Lower lobe of right lung (tissue), 2 donors: ENCODE data around the gene NDUFB7. TPM values are rescaled to one million over a fixed set of nuclear protein-coding genes. Genes with fewer than 3 reads are reported as not detected.
A peak's percentile ranks its signal among the peaks of the same experiment; 100 is the strongest.

Source experiments
- ATAC-seq, 2 donors: fragments of 200-7000 bp; cut with Tn5 transposase; one replicate each; pipeline ENCODE4 v1.9.1; 2020 to 2022; ENCODE audit warnings: mild to moderate bottlenecking in 2 of 2, moderate library complexity in 2 of 2
- DNase-seq: peaks from one replicate; pipeline ENCODE4 v3.0.0-alpha.2; 2020
- H3K27ac ChIP-seq: fragments of 200-600 bp; one replicate; pipeline ENCODE4 v1.8.0; 2022
- H3K27me3 ChIP-seq: fragments of 200-600 bp; one replicate; pipeline ENCODE4 v1.8.0; 2022; ENCODE audit warnings: low read depth
- H3K36me3 ChIP-seq: fragments of 200-600 bp; one replicate; pipeline ENCODE4 v1.8.0; 2022; ENCODE audit warnings: mild to moderate bottlenecking
- H3K4me1 ChIP-seq: fragments of 200-600 bp; one replicate; pipeline ENCODE4 v1.8.0; 2022
- H3K4me3 ChIP-seq: fragments of 200-600 bp; one replicate; pipeline ENCODE4 v1.8.0; 2022; ENCODE audit warnings: mild to moderate bottlenecking
- H3K9me3 ChIP-seq: fragments of 200-600 bp; one replicate; pipeline ENCODE4 v1.8.0; 2022
- intact Hi-C: fragments of 100-400 bp; cut with DNase I; formaldehyde crosslinking; loops from one replicate; pipeline ENCODE4 v1.11.0; 2022
- total RNA-seq: library from RNA; stranded (reverse); fragmentation: NEBNext Ultra II Directional; extraction: Animal tissue kit (Norgen Biotek cat#: 25700); gene quantifications from one replicate; pipeline ENCODE4 v1.2.1, GENCODE V29; 2021
- TF ChIP-seq, protein P1 (sequence below): fragments of 200-600 bp; IDR thresholded peaks from one replicate; pipeline ENCODE4 v1.8.0; 2022; ENCODE audit warnings: antibody characterized with exemption, mild to moderate bottlenecking
- donor health status: DM: no; HTN: yes; CAD: no; lungs with severe emphysema.

NDUFB7 gene
- total RNA-seq, 1 donor from 2014 or later: 121 TPM

DNA sequence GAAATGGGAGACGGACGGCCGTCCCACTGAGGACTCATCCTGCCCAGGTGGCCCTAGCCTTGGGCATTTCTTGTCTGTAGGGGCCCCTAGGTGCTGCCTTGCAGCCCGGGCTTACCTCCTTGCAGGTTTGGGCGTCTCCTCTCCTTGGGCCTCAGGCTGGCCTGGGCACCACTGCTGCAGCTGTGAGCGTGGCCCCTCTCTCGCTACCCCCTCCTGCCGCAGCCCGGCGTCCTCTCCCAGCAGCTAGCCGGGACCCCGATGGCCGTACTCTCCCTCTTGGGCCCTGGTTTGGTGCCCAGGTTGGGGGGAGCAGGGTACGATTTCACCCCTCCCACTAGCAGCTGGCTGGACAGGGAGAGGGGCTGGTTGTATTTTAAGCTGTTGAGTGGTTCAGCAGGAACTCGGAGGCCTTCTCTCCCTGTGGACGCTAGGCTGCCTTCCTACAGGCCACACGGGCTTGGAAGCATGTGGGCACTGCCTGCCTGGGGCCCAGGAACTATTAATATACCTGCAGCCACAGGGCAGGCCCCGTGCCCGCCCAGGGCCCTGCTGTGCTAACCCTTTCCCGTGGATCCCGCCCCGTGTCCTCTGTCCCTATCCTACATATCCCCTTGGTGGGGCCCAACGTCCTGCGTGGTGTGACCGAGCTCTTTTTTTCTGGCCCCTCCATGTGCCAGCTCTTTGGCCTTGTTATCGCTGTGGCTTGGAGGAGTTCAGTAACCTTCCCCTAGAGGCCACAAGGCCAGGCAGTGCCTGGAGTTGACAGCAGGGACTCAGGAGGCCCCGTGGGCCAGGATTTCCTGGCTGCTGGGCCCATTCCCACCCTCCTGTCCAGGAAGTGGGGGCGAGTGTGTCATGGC is 11.7 kb downstream of the NDUFB7 start:
- no peaks in the 10 kb centered on the region for H3K9me3 ChIP-seq
- intact Hi-C loops: no loop called here
- H3K4me3 ChIP-seq: no peak overlapping the region
- no peaks in the 10 kb centered on the region for H3K27me3 ChIP-seq
- ATAC-seq: no peak
- H3K27ac ChIP-seq: no peak overlapping the region
- TF ChIP-seq, protein P1, sequence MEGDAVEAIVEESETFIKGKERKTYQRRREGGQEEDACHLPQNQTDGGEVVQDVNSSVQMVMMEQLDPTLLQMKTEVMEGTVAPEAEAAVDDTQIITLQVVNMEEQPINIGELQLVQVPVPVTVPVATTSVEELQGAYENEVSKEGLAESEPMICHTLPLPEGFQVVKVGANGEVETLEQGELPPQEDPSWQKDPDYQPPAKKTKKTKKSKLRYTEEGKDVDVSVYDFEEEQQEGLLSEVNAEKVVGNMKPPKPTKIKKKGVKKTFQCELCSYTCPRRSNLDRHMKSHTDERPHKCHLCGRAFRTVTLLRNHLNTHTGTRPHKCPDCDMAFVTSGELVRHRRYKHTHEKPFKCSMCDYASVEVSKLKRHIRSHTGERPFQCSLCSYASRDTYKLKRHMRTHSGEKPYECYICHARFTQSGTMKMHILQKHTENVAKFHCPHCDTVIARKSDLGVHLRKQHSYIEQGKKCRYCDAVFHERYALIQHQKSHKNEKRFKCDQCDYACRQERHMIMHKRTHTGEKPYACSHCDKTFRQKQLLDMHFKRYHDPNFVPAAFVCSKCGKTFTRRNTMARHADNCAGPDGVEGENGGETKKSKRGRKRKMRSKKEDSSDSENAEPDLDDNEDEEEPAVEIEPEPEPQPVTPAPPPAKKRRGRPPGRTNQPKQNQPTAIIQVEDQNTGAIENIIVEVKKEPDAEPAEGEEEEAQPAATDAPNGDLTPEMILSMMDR: no peak
- DNase-seq: no peak
- H3K4me1 ChIP-seq: peaks cover 17% of the 10 kb centered on the region
- H3K36me3 ChIP-seq: peaks cover 5% of the 10 kb centered on the region

GRCh38 chr19:14558370-14559066 is 13.3 kb downstream of the NDUFB7 start:
- H3K4me1 ChIP-seq: peaks cover 17% of the 10 kb centered on the region
- TF ChIP-seq, protein P1: no peak
- H3K27ac ChIP-seq: no peak overlapping the region
- no peaks in the 10 kb centered on the region for H3K36me3 ChIP-seq
- intact Hi-C loops: no loop called here
- no peaks in the 10 kb centered on the region for H3K27me3 ChIP-seq
- DNase-seq (no peak), ATAC-seq (no peak)
- H3K4me3 ChIP-seq: no peak overlapping the region
- no peaks in the 10 kb centered on the region for H3K9me3 ChIP-seq

GRCh38 chr19:14556662-14557188 is 15.1 kb downstream of the NDUFB7 start:
- intact Hi-C loops: no loop called here
- no peaks in the 10 kb centered on the region for H3K27me3 ChIP-seq
- DNase-seq: peak; percentile 85
- H3K4me1 ChIP-seq: peaks cover 17% of the 10 kb centered on the region
- H3K27ac ChIP-seq: no peak overlapping the region
- H3K36me3 ChIP-seq: no peaks in the 10 kb centered on the region
- TF ChIP-seq, protein P1: peak; percentile 97
- peak overlapping the region; percentile 22 for H3K4me3 ChIP-seq
- ATAC-seq: peak; percentile 87 to 88
- no peaks in the 10 kb centered on the region for H3K9me3 ChIP-seq

- intact Hi-C loops: no loop called here
- no peak overlapping the region for H3K27ac ChIP-seq
- peak overlapping the region; percentile 22 for H3K4me3 ChIP-seq
- peaks cover 19% of the 10 kb centered on the region for H3K4me1 ChIP-seq
- H3K27me3 ChIP-seq: no peaks in the 10 kb centered on the region
- no peaks in the 10 kb centered on the region for H3K36me3 ChIP-seq
- ATAC-seq: peak in 1 of 2 donors; percentile 8
- H3K9me3 ChIP-seq: no peaks in the 10 kb centered on the region
- no peak for DNase-seq
- TF ChIP-seq, protein P1: no peak
Measured at GRCh38 chr19:14555918-14556661, 15.8 kb downstream of the NDUFB7 start.

DNA sequence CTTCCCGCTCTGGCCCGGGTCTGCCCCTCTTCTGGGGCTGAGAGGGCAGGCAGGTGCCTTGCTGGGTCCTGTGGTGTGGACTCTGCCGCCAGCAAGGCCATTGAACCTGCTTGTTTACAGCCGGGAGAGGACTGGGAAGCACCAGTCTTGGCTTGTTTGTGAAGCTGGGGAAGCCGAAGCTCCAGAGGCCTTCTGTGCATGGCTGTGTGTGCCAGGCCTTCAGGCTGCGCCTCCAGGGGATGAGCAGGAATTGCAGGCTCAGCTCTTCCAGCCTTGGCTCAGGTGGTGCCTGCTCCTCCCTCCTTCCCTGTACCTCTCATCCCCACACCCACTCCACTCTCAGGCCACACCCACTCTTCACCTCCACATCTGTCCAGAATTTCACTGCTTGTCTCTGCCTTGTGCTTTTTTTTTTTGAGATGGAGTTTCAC is 17.5 kb downstream of the NDUFB7 start:
- Histone ChIP-seq H3K27ac (no peak overlapping the region), H3K4me3 (no peak overlapping the region), H3K4me1 (peaks cover 22% of the 10 kb centered on the region), H3K9me3 (no peaks in the 10 kb centered on the region), H3K27me3 (no peaks in the 10 kb centered on the region), H3K36me3 (no peaks in the 10 kb centered on the region)
- ATAC-seq (peak in 1 of 2 donors; percentile 16), DNase-seq (no peak)
- TF ChIP-seq, protein P1: no peak
- intact Hi-C loops: no loop called here
